GM21619 (cell line): ENCODE measurements around the gene POLR3B.
"Not testable (repeated sequence)": the region's sequence is repeated elsewhere in the genome, so short reads cannot be mapped to it uniquely, and the experiment has no call there.

ENCODE experiments used
- ATAC-seq: cut with Tn5 transposase; IDR thresholded peaks from one replicate; pipeline ENCODE4 v1.9.1; 2021; ENCODE audit not compliant: unreplicated experiment

The POLR3B gene

DNA sequence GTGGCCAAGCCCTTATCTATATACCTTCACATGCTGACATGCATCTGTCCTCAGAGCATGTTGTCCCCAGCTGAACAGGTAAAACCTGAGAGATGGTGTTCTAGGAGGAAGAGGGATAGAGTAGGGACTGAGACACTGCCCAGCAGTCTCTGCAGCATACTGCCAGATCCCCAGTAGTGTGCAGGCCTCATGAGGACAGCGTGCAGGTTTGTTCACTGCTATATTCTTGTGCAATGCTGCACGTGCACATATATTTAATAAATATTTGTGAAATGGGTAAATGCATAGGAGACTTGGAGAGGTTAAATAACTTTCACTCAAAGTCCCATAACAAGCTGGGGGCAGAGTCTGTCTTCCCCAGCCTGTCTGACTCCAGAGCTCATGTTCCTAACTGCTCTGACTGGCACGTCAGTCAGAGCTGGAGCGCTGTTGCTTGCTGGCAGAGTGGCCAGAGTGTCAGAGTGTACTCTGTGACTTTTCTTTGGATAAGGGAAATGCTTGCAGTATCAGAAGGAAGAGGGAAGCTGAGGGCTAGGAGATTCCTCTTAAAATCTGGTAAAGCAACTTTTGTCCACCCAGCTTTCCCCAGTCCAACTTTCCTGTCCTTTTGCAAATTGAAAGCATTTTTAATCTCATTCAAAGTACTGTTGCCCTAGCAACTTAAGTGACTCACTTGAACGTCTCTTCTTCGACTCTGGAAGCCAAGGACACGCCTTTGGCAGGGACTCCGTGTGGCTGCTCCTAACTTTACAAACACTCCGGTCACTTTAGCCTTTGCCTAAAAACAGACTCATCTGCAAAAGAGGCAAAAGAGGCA lies 14.9 kb upstream of the POLR3B start:
- ATAC-seq: no peak

DNA sequence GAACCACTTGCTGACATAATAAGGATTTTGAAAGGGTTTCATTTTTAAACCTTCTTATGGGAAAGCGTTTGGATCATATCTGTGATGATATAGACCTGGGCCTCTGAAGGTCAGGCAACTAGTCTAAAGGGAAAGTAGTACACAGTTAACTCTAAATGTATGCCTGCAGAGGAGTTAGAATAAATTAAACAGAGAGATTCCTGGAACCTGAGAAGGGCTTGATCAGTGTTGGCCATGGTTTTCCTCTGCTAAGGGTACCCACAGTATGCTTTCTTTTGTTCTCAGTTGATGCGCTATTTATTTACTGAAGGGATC lies 14.4 kb upstream of the POLR3B start:
- ATAC-seq: no peak

DNA sequence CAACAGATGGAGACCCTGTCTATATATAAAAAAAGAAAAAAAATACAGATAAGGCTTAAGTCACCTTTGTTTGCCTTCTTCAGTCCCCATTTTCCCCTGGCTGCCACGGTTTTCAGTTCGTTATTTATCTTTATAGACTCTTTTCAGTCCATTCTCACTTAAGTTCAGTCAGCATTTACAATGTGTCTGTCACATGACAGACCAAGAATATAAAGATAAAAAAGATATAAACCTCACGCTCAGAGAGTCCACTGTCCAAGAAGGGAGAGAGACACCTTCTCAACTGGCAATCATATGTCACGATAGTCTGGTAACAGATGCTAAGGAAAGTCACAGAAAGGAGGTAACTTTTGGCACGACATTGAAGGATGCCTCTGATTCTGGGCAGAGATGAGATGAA lies 13.4 kb upstream of the POLR3B start:
- no peak for ATAC-seq

DNA sequence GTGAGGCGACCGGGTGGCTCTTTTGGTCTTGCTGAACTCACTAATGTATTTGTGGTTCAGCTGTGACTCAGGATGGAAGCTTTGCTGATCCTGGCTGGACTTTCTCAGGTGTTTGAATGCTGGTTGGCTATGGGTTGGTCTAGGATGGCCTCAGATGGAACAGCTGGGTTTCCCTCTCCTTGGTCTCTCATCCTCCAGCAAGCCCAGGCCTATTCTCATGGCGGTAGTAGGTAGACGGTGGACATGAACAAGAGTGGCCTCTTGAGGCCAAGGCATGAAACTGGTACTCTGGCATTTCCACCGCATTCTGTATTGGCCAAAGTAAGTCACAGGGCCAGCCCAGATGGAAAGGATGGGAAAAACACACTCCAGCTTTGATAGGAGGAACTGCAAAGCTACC lies 11.8 kb upstream of the POLR3B start:
- ATAC-seq: no peak

DNA sequence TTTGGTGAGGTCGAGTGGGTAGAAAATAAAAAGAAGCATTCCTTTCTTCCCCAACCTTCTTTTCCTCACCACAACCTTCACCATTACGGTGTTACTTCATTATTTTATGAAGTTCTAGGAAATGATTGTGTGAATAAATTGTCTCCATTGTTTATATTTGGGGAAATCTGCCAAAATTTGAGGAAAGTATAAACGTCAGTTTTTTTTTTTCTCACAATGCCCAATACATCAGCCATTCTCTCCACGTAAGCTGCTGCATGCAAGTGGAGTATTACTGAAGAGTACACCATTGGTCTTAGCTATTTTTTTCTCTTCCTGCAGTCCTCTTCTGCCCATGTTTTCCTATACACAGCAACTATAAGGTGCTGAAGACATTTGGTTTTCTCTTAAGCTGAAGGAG lies 9.1 kb upstream of the POLR3B start:
- ATAC-seq: no peak

DNA sequence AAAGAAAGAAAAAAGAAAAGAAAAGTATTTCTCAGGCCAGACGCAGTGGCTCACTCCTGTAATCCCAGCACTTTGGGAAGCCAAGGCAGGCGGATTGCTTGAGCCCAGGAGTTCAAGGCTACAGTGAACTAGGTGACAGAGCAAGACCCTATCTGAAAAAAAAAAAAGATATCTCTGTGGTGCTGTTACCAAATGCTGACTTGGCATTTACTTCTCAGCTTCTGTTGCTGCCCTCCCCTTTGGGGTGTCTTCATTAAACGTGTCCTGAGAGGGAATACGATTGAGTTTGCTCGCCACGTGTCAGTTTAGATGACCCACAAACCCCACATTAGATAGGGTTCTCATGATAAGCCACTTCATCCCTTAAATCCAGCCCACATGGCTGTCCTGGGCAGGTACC lies 4.4 kb upstream of the POLR3B start:
- ATAC-seq: no peak

DNA sequence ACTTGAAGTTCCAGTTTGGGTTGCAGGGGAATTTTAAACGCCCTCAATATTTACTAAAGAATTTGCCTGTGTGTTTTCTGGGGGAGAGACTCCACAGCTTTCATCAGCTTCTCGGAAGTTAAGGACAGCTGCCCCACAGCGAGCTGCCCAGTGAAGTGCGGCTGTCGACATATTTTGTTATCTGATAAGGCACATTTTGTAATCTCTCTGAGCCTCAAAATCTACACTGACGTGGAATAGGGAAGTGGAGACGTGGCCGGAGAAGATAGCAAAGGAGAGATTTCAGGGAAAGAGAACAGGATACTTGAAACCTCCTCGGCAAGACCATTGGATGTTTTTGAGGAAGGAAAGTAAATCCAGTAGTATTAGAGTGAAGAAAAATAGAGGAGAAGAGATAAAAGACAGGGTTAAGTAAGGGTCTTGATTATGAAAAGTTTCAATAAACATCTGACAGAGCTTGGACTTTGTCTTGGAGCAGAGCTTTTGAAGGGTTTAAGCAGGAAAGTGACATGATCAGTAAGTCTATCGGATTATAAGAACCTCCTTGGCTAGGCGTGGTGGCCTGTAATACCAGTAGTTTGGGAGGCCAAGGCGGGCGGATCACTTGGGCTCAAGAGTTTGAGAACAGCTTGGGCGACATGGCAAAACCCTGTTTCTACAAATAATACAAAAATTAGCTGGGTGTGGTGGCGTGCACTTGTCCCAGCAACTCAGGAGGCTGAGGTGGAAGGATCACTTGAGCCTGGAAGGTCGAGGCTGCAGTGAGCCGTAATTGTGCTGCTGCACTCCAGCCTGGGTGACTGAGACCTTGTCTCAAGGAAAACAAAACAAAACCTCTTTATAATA lies 1.1 kb downstream of the POLR3B start:
- peak; percentile 17 for ATAC-seq

DNA sequence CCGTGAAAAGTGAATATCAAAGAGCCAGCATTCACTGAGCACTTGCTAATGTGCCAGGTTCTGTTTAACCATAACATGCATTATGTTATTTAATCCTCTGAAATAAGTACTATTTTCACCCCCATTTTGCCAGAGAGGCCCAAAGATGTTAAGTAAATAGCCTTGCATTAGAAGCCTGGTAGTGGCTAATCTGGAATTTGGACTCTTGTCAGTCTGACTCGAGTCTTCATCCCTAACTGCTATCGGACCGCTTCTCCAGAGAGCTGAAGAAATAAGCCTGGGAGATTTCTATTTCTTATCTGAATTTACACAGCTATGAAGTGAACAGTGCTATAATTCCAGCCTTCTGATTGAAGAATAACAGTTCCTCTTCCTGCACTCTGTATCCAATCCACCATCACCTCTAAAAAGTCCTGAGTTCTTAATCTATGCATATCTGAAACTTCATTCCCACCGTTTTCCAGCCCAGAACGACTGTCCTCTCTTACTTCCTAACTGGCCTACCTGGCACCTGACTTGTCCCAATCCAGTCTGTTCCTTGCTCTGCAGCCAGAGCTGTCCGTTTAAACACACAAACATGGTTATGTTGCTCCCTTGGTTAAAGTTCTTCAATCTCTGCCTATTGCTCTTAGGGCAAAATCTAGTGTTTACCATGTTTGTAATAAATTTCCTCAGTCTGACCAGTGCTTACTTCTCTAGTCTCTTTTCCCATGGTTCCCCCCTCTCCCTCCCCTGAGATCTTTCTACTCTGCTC lies 2.3 kb downstream of the POLR3B start:
- no peak for ATAC-seq

DNA sequence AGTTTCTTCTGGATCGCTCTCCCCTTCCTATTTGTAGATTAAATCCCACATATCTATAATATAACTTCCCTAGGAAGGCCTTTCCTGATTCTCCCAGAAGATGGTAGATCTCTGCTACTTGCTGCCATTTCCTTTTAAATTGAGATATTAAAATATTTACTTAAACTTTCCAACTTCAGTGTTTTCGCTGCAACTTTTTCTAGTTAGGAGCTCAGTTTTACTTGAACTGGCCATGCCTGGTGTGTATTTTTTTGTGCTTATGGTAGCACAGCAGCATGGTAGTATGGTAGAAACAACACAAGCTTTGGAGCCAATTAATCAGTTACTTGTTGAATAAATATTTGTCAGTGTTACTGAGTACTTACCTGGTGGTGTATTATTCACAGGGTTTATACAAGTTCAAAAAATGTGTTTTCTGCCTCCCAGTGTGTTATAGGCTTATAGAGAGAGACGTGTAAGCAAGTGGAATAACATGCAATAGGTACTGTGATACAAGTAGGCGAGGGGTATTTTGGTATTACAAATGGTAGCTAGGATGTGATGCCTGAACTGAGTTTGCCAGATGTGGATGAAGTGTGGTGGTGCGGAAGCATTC lies 2.9 kb downstream of the POLR3B start:
- ATAC-seq: no peak

DNA sequence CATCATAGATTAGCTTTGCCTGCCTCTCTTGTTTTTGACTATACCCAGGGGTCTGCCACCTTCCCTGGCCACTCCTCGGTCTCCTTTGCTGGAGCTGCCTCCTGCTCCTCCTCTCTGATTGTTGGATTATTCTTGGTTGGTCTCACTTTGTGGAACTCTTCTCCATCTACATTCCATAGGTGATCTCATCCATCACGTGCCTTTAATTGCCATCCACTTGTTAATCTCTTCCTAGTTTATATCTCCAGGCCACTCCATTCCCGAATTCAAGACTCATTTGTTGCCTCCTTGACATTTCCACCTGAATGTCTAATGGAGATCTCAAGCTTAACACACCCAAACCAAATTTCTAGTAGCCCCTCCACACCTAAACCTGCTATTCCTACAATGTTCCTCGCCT lies 5.4 kb downstream of the POLR3B start:
- ATAC-seq: no peak

DNA sequence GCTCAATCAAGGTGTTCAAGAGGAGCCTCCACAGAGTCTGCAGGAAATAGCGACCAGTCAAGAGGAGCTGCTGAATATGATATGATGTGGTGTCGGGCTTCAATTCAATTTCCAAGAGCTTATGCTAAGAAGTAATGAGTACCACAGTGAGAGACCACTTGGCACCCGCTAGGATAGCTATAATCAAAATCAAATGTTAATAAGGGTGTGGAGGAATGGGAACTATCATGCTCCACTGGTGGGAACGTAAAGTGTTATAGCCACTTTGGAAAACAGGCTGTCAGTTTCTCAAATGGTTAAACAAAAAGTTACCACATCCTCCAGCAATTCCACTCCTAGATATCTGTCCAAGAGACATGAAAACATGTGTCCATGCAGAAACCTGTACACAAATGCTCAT lies 6.7 kb downstream of the POLR3B start:
- ATAC-seq: no peak

DNA sequence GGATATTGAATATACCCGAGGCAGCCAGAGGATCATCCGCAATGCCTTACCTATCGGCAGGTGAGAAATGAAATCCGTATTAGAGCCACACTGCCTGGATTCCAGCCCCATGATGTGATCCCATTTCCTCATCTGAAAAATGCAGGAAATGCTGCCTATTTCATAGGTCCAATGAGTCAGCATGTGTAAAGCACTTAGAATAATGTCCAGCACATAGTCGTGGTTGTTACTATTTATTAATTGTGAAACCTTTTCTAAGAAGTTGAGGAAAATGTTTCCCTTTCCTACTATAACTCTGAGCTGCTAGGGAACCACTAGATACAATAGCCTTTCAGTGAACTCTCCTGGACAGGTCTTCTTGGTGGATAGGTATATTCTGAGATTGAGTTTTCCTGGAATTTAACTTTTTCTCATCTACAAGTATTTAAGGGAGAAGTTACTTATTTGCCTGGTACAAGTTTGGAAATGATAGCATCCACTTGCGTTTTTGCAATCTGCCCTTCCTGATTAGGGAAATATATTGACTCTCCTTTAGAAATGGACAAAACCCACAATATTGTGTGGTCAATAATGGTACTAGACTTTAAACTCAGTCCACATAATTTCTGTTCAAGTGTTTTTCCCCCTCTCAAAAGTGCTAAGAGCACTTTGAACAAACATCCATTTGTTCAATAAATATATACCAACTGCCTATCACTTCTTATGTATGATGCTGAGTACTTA lies 12.2 kb downstream of the POLR3B start:
- ATAC-seq: no peak

DNA sequence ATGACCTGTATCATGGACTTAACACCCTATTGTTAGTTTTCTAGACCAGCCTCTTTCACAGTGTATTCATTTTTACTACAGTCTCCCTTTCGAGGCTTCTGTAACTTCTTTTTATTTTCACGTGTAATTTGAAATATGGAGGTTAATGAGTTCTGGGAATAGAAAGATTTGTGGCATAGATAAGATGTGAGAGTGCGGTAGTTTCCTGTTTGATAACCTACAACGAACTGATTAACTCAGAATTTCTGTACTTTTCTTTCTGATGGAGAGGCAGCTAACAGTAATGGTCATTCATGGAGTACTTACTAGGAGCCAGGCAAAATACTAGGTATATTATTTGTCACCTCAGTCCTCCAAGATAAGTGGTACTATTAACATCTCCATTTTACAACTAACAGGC lies 21.2 kb downstream of the POLR3B start:
- no peak for ATAC-seq

DNA sequence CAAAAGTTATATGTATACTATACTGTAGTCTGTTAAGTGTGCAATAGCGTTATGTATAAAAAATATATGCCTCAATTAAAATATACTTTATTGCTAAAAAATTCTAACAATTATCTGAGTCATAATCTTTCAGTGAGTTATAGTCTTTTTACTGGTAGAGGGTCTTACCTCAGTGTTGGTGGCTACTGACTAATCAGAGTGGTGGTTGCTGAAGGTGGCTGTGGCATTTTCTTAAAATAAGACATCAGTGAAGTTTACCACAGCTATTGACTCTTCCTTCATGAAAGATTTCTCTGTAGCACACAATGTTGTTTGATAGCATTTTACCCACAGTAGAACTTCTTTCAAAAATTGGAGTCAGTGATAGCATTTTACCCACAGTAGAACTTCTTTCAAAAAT lies 23.4 kb downstream of the POLR3B start:
- ATAC-seq: no peak

DNA sequence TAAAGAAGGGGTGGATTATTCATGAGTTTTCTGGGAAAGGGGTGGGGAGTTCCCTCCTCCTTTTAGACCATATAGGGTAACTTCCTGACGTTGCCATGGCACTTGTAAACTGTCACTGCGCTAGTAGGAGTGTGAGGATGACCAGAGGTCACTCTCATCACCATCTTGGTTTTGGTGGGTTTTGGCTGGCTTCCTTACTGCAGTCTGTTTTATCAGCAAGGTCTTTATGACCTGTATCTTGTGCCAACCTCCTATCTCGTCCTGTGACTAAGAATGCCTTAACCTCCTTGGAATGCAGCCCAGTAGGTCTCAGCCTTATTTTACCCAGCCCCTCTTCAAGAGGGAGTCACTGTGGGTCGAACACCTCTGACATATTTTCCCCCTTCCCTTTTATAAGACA lies 24.3 kb downstream of the POLR3B start:
- ATAC-seq: not testable (repeated sequence)

DNA sequence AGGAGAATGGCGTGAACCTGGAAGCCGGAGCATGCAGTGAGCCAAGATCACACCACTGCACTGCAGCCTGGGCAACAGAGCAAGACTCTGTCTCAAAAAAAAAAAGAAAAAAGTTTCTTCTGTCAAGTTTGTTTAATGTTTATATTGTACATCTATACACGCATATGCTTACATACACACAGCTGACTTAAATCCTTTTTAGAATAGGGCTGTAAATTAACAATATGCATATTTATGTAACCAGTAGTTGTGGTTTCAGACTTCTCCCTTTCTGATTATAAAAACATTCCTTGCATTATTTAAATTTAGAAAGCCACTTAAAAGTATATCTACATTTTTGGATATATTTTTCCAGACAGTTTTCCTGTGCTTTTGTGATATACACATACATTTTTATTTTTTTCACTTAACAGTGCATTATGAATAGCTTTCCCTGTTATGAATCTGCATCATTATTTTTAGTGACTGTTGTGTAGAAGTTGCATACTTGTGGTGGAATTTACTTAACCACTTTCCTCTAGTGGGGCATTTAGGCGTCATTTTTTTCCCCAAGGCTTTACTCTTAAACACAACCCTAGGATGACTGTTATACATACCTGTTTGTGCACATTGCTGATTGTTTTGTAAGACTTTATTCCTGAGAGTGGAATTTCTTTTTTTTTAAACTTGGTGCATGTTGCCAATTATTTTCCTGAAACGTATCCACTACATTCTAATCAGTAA lies 29.4 kb downstream of the POLR3B start:
- ATAC-seq: no peak

DNA sequence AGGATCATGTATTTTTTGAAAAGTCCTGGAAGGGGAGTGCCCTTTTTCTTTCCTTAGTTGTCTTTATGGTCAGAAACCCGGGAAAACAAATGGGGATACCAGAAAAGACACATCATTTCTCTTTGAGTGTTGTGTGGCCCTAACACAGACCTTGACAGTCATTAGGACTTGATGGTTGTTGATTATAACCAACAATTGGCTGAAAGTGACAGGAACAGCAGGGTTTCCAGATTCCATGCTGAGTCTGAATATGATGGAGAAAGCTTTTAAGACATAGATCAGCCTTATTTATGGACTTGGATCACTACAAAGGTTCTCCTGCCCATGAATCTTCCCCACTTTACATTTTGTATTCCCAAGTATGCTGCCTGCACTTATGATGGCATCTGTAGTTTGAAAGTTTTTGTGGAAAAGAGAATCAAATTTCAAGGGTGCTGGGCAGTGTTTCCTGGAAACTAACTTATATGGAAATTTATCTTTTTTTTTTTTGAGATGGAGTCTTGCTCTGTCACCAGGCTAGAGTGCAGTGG lies 30.4 kb downstream of the POLR3B start:
- no peak for ATAC-seq

DNA sequence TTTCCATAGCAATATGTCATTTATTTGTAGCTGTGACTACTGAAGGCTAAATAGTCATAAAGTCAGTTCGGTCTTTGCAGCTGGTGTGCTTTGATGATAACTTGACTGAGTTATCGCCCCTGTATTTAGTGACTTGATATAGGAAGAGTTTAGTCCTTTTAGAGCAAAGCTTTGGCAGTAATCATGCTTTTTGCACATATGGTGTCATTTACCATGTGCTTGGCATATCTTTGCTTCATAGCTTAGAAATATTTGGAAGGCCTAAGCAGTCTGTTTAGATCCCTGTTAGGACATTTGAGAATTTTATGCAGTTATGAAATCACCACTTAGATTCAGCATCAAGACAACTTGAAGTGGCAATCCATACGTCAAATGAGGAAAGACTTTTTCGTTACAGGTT lies 31.6 kb downstream of the POLR3B start:
- ATAC-seq: no peak

DNA sequence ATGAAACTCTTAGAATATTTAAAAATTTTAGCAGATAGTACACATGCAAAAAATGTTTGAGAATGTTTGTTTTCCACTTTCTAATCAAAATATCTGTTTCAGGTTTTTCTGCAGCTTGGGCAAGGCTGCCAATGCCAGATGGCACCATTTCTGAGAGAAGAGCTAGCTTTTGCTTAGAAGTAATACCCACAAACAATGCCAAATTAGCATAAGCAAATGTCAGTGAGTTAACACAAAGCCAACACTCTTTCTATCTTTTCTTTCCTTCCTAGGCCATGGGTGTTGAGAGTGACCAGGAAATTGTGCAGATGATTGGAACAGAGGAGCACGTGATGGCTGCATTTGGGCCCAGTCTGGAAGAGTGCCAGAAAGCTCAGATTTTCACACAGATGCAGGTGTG lies 35.2 kb downstream of the POLR3B start:
- no peak for ATAC-seq

DNA sequence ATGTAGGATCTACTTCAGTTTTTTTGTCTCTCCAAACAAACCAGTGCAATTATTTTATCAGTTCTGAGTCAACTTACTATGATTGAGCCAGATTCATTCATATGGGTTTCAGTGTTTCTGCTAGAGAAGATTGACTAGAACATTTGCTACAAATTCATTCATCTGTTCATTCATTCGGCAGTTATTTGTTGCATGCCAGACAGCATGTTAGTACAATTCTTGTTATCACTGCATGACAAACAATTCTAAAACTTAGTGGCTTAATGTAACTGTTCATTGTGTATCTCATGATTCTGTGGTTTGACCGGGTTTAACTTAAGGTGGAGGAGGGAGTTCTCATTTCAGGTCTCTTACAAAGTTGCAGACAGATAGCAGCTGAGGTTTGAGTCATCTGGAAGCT lies 52.3 kb downstream of the POLR3B start:
- no peak for ATAC-seq
